GM10266 (cell line): ENCODE measurements around the gene CIART.

Experiments used
- DNase-seq: peaks from one replicate; pipeline ENCODE4 v3.0.0; 2012; ENCODE audit errors: extremely low spot score
- CTCF ChIP-seq: IDR thresholded peaks from 2 replicates; pipeline ENCODE4 v1.5.1; 2012; ENCODE audit warnings: mild to moderate bottlenecking, low read depth; ENCODE audit not compliant: control insufficient read depth, insufficient read depth; ENCODE audit errors: missing control alignments

The CIART gene

GRCh38 chr1:150263549-150263948 is 18.8 kb upstream of the CIART start:
- DNase-seq: no peak
- no peak for TF ChIP-seq CTCF

GRCh38 chr1:150267896-150268295 is 14.5 kb upstream of the CIART start:
- no peak for TF ChIP-seq CTCF
- no peak for DNase-seq

GRCh38 chr1:150268340-150268704 is 14.0 kb upstream of the CIART start:
- TF ChIP-seq CTCF: no peak
- DNase-seq: no peak

- TF ChIP-seq CTCF: no peak
- DNase-seq: peak; percentile 94
These were observed 13.5 kb upstream of the CIART start, which contains the start of gene APH1A for GRCh38 chr1:150268705-150269403. APH1A (minus strand) TSS chr1:150269016; CDS start chr1:150268810, 206 bp downstream.

- DNase-seq: no peak
- no peak for TF ChIP-seq CTCF
These were observed 12.9 kb upstream of the CIART start for GRCh38 chr1:150269451-150269850.

- DNase-seq: no peak
- TF ChIP-seq CTCF: no peak
These were observed 10.9 kb upstream of the CIART start for GRCh38 chr1:150271291-150271959.

- DNase-seq: no peak
- TF ChIP-seq CTCF: no peak
These were observed 9.0 kb upstream of the CIART start for GRCh38 chr1:150273311-150273710.
